ENCODE data around the gene RANBP3L. TPM values are rescaled to one million over a fixed set of nuclear protein-coding genes. Genes with fewer than 3 reads are reported as not detected.
"Not testable (repeated sequence)": the region's sequence is repeated elsewhere in the genome, so short reads cannot be mapped to it uniquely, and the experiment has no call there.

Gene RANBP3L
- total RNA-seq, 2 experiments from 2014 or later: not detected

- Mint-ChIP-seq H3K36me3 (ENCODE audit: low read depth) (peaks cover 2% of the 10 kb centered on the region), H3K9me3 (ENCODE audit: insufficient read depth) (no peaks in the 10 kb centered on the region), H3K4me1 (ENCODE audit: low read depth) (no peaks in the 10 kb centered on the region), H3K4me3 (no peak overlapping the region), H3K27me3 (ENCODE audit: low read depth) (no peaks in the 10 kb centered on the region), H3K27ac (no peak overlapping the region)
- POLR2A ChIA-PET: no interaction called here
- ATAC-seq: no peak
- no peak for DNase-seq
- CTCF ChIA-PET: interaction anchor here (1.2 to 3.0 kb wide), 2 partner anchors 23 to 139 kb away, joined by 4 to 16 read pairs; partner anchors contain the start of gene NADK2
Observed at GRCh38 chr5:36217988-36218387, 83.7 kb downstream of the RANBP3L start.

DNA sequence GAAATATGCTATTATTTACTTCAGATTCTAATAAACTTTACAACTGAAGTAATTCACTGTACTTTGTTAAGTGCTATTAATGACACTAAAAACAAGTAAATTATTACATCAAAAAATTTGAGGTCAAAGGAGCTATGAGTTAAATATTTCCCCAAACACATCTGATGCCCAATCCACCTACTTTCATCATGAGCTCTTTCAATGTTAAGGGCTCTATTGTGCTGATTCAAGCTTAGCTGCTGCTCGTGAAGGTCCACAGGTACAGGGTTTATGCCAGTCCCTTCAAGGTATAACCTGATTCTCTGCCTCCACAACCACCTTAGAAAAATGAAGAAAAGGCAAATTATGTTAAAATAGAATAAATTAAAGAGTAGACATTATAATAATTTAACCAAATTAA, 84.1 kb downstream of the RANBP3L start:
- ATAC-seq (no peak), DNase-seq (no peak)
- Mint-ChIP-seq H3K9me3 (ENCODE audit: insufficient read depth) (no peaks in the 10 kb centered on the region), H3K27ac (no peak overlapping the region), H3K4me1 (ENCODE audit: low read depth) (no peaks in the 10 kb centered on the region), H3K36me3 (ENCODE audit: low read depth) (peaks cover 2% of the 10 kb centered on the region), H3K27me3 (ENCODE audit: low read depth) (no peaks in the 10 kb centered on the region), H3K4me3 (no peak overlapping the region)
- POLR2A ChIA-PET: no interaction called here
- CTCF ChIA-PET: interaction anchor here (1.2 to 3.0 kb wide), 2 partner anchors 24 to 138 kb away, joined by 4 to 16 read pairs; partner anchors contain the start of gene NADK2

GRCh38 chr5:36215910-36216309, 85.8 kb downstream of the RANBP3L start:
- H3K27me3 Mint-ChIP-seq (ENCODE audit: low read depth): no peaks in the 10 kb centered on the region
- ATAC-seq (no peak), DNase-seq (no peak)
- ChIA-PET CTCF (no interaction called here), POLR2A (interaction anchor here (1.0 kb wide), 1 partner anchor 26 kb away, joined by 3 read pairs; the partner anchor contains the start of gene NADK2)
- no peak overlapping the region for H3K4me3 Mint-ChIP-seq
- H3K27ac Mint-ChIP-seq: no peak overlapping the region
- H3K36me3 Mint-ChIP-seq (ENCODE audit: low read depth): peaks cover 2% of the 10 kb centered on the region
- H3K9me3 Mint-ChIP-seq (ENCODE audit: insufficient read depth): no peaks in the 10 kb centered on the region
- H3K4me1 Mint-ChIP-seq (ENCODE audit: low read depth): no peaks in the 10 kb centered on the region

DNA sequence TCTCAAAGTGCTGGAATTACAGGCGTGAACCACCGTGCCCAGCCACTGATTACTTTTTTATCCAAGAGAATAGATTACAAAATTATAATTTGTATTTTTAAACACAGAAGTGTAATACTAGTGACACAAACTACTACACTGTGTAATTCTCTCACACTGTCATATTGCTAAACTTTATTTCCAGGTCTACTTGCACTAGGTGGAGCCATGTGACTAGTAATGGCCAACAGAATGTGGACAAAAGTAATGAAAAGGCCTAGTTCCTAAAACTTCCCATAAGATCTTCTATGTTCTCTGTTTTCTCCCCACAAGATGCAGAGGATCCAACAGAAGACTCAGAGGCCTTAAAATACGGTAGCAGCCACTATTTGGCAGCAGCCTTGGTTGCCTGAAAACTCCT, 87.3 kb downstream of the RANBP3L start:
- Mint-ChIP-seq H3K36me3 (ENCODE audit: low read depth) (no peaks in the 10 kb centered on the region), H3K4me1 (ENCODE audit: low read depth) (no peaks in the 10 kb centered on the region), H3K9me3 (ENCODE audit: insufficient read depth) (no peaks in the 10 kb centered on the region), H3K27ac (no peak overlapping the region), H3K4me3 (no peak overlapping the region), H3K27me3 (ENCODE audit: low read depth) (no peaks in the 10 kb centered on the region)
- ChIA-PET POLR2A (no interaction called here), CTCF (no interaction called here)
- DNase-seq (no peak), ATAC-seq (no peak)

- no peak for DNase-seq
- no peak overlapping the region for H3K4me3 Mint-ChIP-seq
- H3K4me1 Mint-ChIP-seq (ENCODE audit: low read depth): no peaks in the 10 kb centered on the region
- H3K27me3 Mint-ChIP-seq (ENCODE audit: low read depth): no peaks in the 10 kb centered on the region
- no peak overlapping the region for H3K27ac Mint-ChIP-seq
- CTCF ChIA-PET: no interaction called here
- POLR2A ChIA-PET: no interaction called here
- peaks cover 12% of the 10 kb centered on the region for H3K36me3 Mint-ChIP-seq (ENCODE audit: low read depth)
- H3K9me3 Mint-ChIP-seq (ENCODE audit: insufficient read depth): no peaks in the 10 kb centered on the region
- ATAC-seq: no peak
Observed at GRCh38 chr5:36209664-36210063, 92.0 kb downstream of the RANBP3L start.

GRCh38 chr5:36208786-36209185, 92.9 kb downstream of the RANBP3L start:
- CTCF ChIA-PET: interaction anchor here (2.2 kb wide), 1 partner anchor 33 kb away, joined by 7 read pairs; the partner anchor contains the start of gene NADK2
- H3K36me3 Mint-ChIP-seq (ENCODE audit: low read depth): peaks cover 12% of the 10 kb centered on the region
- H3K27ac Mint-ChIP-seq: no peak overlapping the region
- H3K9me3 Mint-ChIP-seq (ENCODE audit: insufficient read depth): no peaks in the 10 kb centered on the region
- POLR2A ChIA-PET: no interaction called here
- DNase-seq (no peak), ATAC-seq (no peak)
- H3K27me3 Mint-ChIP-seq (ENCODE audit: low read depth): no peaks in the 10 kb centered on the region
- no peak overlapping the region for H3K4me3 Mint-ChIP-seq
- no peaks in the 10 kb centered on the region for H3K4me1 Mint-ChIP-seq (ENCODE audit: low read depth)

GRCh38 chr5:36206913-36207312, 94.8 kb downstream of the RANBP3L start:
- Mint-ChIP-seq H3K4me1 (ENCODE audit: low read depth) (no peaks in the 10 kb centered on the region), H3K4me3 (no peak overlapping the region), H3K9me3 (ENCODE audit: insufficient read depth) (no peaks in the 10 kb centered on the region), H3K27me3 (ENCODE audit: low read depth) (no peaks in the 10 kb centered on the region), H3K27ac (no peak overlapping the region), H3K36me3 (ENCODE audit: low read depth) (peaks cover 12% of the 10 kb centered on the region)
- no peak for ATAC-seq
- POLR2A ChIA-PET: no interaction called here
- CTCF ChIA-PET: interaction anchor here (2.2 kb wide), 1 partner anchor 35 kb away, joined by 7 read pairs; the partner anchor contains the start of gene NADK2
- no peak for DNase-seq

DNA sequence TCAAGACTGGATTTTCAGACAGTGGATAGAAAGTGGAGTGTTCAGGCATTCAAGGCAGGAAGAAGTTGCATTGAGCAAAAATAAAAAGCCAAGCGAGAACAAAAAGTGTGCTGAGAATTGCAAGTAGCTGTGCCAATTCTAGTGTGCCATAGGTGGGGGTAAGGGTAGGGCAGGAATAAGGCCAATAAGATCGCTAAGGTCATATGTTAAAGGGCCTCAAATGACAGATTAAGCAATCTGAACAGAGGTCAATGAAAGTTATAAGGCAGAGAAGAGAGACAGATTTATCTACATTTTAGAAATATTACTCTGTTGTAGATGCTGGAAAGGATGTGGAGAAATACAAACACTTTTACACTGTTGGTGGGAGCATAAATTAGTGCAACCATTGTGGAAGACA, 96.4 kb downstream of the RANBP3L start:
- ATAC-seq (no peak), DNase-seq (no peak)
- Mint-ChIP-seq H3K4me1 (ENCODE audit: low read depth) (no peaks in the 10 kb centered on the region), H3K36me3 (ENCODE audit: low read depth) (peaks cover 12% of the 10 kb centered on the region), H3K9me3 (ENCODE audit: insufficient read depth) (no peaks in the 10 kb centered on the region), H3K4me3 (no peak overlapping the region), H3K27ac (no peak overlapping the region), H3K27me3 (ENCODE audit: low read depth) (no peaks in the 10 kb centered on the region)
- POLR2A ChIA-PET: no interaction called here
- CTCF ChIA-PET: interaction anchor here (0.7 to 1.8 kb wide), 2 partner anchors 36 to 754 kb away, joined by 3 to 5 read pairs; partner anchors contain the start of gene NADK2

GRCh38 chr5:36202521-36202961, 99.2 kb downstream of the RANBP3L start:
- H3K27ac Mint-ChIP-seq: no peak overlapping the region
- CTCF ChIA-PET: interaction anchor here (0.9 to 1.0 kb wide), 2 partner anchors 14 to 123 kb away, joined by 3 read pairs; no protein-coding TSS in a partner anchor
- H3K36me3 Mint-ChIP-seq (ENCODE audit: low read depth): peaks cover 14% of the 10 kb centered on the region
- H3K4me1 Mint-ChIP-seq (ENCODE audit: low read depth): no peaks in the 10 kb centered on the region
- no peaks in the 10 kb centered on the region for H3K9me3 Mint-ChIP-seq (ENCODE audit: insufficient read depth)
- POLR2A ChIA-PET: no interaction called here
- no peak for ATAC-seq
- H3K27me3 Mint-ChIP-seq (ENCODE audit: low read depth): no peaks in the 10 kb centered on the region
- H3K4me3 Mint-ChIP-seq: no peak overlapping the region
- DNase-seq: no peak

DNA sequence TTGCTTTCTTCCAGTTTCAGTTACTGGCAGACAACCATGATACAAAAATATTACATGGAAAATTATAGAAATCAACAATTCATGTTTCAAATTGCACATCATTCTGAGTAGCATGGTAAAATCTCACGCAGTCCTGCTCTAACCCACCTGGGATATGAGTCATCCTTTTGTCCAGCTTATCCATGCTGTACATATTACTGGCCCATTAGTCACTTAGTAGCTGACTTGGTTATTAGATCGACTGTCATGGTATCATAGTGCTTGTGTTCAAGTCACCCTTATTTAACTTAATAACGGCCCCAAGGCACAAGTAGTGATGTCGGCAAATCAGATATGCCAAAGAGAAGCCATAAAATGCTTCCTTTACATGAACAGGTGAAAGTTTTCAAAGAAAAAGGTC, 101.2 kb downstream of the RANBP3L start:
- DNase-seq: no peak
- Mint-ChIP-seq H3K4me1 (ENCODE audit: low read depth) (no peaks in the 10 kb centered on the region), H3K36me3 (ENCODE audit: low read depth) (peaks cover 12% of the 10 kb centered on the region), H3K4me3 (no peak overlapping the region), H3K27ac (no peak overlapping the region), H3K9me3 (ENCODE audit: insufficient read depth) (no peaks in the 10 kb centered on the region), H3K27me3 (ENCODE audit: low read depth) (no peaks in the 10 kb centered on the region)
- no peak for ATAC-seq
- CTCF ChIA-PET: no interaction called here
- POLR2A ChIA-PET: no interaction called here

DNA sequence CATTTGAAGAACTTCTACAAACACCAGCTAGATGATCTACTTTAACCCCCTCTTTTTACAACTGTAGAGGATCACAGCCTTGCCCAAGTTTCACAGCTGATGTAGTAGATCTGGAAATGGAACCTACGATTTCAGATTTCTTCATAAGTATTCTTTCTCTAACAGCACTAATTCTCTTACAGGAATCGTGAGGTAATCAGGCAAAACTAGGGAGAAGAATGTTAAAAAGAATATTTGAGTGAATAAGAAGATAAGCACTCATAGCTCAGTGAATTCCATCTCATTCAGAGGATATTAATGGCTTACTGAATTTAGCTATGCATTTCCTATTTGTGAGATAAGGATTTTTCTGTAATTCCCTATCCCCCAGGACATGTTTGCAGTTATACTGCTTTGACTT, 102.1 kb downstream of the RANBP3L start:
- no peak for ATAC-seq
- H3K4me1 Mint-ChIP-seq (ENCODE audit: low read depth): no peaks in the 10 kb centered on the region
- H3K27ac Mint-ChIP-seq: no peak overlapping the region
- DNase-seq: no peak
- H3K4me3 Mint-ChIP-seq: no peak overlapping the region
- no peaks in the 10 kb centered on the region for H3K9me3 Mint-ChIP-seq (ENCODE audit: insufficient read depth)
- ChIA-PET CTCF (interaction anchor here (1.2 kb wide), 1 partner anchor 121 kb away, joined by 4 read pairs; no protein-coding TSS in a partner anchor), POLR2A (no interaction called here)
- H3K27me3 Mint-ChIP-seq (ENCODE audit: low read depth): no peaks in the 10 kb centered on the region
- H3K36me3 Mint-ChIP-seq (ENCODE audit: low read depth): peaks cover 13% of the 10 kb centered on the region

DNA sequence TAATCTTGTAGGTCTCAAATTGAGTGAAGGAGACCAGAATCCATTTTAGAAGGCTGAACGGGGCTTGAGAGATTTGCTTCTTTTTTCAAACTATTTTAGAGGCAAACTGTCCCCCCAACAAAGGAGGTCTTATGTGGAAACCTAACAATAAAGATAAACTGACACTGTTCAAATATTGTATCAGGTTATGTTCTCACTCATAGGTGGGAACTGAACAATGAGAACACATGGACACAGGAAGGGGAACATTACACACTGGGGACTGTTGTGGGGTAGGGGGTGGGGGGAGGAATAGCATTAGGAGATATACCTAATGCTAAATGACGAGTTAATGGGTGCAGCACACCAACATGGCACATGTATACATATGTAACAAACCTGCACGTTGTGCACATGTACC, 102.9 kb downstream of the RANBP3L start:
- CTCF ChIA-PET, POLR2A ChIA-PET: not testable (repeated sequence)

More for the DNA sequence above, 102.9 kb downstream of the RANBP3L start:
- H3K27ac Mint-ChIP-seq; H3K27me3 Mint-ChIP-seq (ENCODE audit: low read depth); DNase-seq; H3K4me1 Mint-ChIP-seq (ENCODE audit: low read depth); H3K9me3 Mint-ChIP-seq (ENCODE audit: insufficient read depth); H3K4me3 Mint-ChIP-seq; ATAC-seq: not testable (repeated sequence)
- H3K36me3 Mint-ChIP-seq (ENCODE audit: low read depth): peaks cover 13% of the 10 kb centered on the region
